Measurements from ENCODE around the gene SDCCAG8.
A peak's percentile ranks its signal among the peaks of the same experiment; 100 is the strongest.

Gene SDCCAG8

DNA sequence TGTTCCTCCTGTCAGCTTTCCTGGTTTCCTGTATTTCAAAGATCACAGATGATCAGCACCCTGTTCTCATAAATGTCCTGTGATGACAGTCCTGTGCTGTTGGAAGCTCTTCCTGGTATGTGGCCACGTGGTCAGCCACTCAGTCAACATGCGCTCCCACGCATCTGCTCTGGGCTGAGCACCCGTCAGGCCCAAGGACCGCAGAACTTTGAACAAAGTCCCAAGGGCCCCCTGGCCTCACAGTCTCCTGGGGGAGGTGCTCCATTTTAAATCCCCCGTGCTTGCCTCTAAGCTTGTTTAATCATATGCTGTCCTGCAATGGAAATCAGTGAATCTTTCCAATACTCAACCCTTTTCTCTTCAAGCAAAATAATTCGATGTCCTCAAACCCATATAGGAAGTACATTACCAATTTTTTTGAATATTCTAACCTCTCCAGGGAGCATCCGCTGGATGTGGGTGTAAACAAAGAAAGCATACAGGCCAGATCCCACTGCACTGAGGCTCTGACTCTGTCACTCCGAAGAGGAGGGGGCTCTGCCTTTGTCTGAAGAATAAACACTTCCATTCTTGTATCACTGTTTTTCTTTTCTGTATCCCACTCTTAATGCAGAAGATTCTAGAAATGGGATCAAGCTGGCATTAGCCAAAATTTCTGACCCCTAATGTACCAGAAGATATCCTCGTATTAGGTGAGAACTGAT, 250.3 kb downstream of the SDCCAG8 start:
- no peak for DNase-seq (ENCODE audit: low read depth)

DNA sequence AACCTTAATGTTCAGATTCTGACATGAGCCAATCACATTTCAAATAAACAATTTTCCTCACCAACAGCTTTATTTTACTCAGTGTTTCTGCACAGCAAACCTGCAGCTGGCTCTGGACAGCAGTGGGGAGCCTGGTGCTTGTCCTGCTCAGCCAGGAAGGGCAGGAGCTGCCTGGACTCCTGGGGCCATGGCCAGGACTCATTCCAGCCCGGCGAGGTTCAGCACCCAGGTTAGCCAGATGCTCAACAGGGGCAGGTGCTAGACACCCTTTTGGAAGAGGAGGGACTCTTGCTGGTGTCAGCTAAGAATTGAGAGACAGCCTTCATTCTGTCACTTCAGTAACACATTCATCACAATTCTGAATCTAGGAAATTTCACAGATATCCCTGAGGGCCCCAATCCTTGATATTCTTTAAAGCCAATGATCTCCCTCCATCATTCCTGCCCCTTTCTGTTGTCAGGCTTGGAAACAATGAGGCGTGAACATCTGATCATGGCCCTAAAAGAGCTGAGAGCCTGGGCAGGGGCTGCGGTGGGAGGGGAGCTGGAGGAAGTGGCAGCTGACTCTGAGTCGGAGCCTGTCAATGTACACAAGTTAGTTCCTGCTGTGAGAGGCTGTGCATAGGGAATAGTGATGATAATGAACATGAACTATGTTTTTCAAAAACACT, 251.3 kb downstream of the SDCCAG8 start:
- DNase-seq (ENCODE audit: low read depth): no peak

- no peak for DNase-seq (ENCODE audit: low read depth)
Observed at GRCh38 chr1:243507672-243508302, 251.9 kb downstream of the SDCCAG8 start.

- DNase-seq (ENCODE audit: low read depth): peak; percentile 29
Observed at GRCh38 chr1:243508303-243508713, 252.5 kb downstream of the SDCCAG8 start.

DNA sequence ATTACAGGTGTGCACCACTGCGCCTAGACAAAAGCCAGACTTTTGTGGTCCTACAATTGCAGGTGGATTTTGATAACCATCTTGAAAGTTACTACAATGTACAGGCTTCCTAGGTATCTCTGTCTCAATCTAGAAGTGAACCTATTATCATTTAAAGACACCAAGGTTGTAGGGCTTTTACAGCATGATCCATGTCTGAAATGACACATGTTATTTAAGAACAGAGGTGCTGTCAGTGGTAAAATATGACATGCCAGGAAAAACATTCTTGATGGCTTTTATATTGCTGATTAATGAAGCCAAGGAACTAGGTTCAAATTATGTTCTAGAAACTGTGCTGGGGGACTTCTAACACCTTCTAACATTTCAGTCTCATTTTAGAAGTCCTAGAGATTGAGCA, 253.1 kb downstream of the SDCCAG8 start:
- DNase-seq (ENCODE audit: low read depth): no peak

- DNase-seq (ENCODE audit: low read depth): no peak
Observed at GRCh38 chr1:243510928-243511327, 255.1 kb downstream of the SDCCAG8 start.

- DNase-seq (ENCODE audit: low read depth): no peak
Observed at GRCh38 chr1:243513726-243514491, 258.1 kb downstream of the SDCCAG8 start.

DNA sequence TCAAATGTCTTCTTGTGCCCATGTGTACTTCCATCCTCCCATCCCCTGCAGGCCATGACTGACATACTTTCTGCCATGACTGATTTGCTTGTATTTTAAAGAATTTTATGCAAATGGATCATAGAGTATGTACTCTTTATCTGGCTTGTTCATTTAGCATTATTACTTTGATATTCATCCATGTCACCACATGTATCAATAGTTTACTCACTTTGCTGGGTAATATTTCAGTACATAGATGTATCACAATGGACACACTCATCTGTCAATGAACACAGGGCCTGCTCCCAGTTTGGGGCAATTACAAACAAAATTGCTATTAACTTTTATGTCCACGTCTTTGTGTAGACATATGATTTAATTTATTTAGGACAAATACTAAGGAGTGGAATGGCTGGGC, 259.1 kb downstream of the SDCCAG8 start:
- no peak for DNase-seq (ENCODE audit: low read depth)

- DNase-seq (ENCODE audit: low read depth): no peak
Observed at GRCh38 chr1:243520831-243521230, 265.0 kb downstream of the SDCCAG8 start.

DNA sequence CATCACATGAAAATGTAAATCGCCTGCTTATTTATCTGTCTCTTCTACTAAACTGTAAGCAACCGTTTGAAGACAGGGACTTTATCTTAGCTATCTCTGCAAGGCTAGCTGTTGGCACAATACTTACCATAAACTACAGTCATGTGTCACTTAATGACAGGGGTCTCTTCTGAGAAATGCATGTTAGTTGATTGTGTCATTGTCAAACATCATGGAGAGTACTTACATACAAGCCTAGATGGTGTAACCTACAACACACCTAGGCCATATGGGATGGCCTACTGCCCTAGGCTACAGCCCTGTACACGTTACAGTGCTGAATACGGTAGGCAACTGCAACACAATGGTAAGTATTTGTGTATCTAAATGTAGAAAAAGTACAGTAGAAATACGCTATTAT, 267.9 kb downstream of the SDCCAG8 start:
- no peak for DNase-seq (ENCODE audit: low read depth)

- DNase-seq (ENCODE audit: low read depth): no peak
Observed at GRCh38 chr1:243525085-243525487, 269.2 kb downstream of the SDCCAG8 start.

DNA sequence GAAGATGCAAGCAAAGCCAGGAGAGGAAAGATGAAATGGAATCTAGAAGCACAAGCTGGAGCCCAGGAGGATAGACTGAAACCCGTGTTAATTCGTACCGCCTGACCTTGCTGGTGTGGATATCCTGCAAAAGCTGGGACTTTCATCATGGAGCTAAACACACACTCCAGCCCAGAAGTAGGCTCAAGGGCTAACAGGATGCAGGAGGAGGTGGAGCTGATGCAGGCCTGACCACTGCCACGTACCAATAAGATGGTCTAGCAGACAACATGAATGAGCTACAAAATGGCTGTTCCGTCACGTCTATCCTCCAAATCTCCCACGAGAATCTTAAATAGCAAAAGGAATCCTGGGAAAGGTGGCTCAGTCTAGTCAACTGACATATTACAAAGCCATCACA, 270.3 kb downstream of the SDCCAG8 start:
- DNase-seq (ENCODE audit: low read depth): no peak

GRCh38 chr1:243528459-243529121, 272.7 kb downstream of the SDCCAG8 start:
- DNase-seq (ENCODE audit: low read depth): no peak

GRCh38 chr1:243529512-243529911, 273.7 kb downstream of the SDCCAG8 start:
- no peak for DNase-seq (ENCODE audit: low read depth)

GRCh38 chr1:243535014-243535413, 279.2 kb downstream of the SDCCAG8 start:
- DNase-seq (ENCODE audit: low read depth): no peak

DNA sequence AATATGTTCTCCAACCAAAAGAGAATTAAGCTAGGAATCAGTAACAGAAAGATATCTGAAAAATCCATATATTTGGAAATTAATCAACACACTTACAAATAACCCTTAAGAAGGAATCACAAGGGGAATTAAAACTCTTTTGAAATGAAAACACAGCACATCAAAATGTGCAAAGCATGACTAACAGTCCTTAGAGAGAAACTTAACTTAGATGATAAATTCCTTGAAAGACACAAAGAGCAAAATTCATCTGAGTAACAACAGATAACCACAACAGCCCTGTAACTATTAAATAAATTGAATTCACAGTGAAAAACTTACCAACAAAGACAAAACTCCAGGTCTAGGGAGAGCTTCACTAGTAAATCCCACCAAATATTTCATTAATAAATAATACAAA, 283.8 kb downstream of the SDCCAG8 start:
- no peak for DNase-seq (ENCODE audit: low read depth)

DNA sequence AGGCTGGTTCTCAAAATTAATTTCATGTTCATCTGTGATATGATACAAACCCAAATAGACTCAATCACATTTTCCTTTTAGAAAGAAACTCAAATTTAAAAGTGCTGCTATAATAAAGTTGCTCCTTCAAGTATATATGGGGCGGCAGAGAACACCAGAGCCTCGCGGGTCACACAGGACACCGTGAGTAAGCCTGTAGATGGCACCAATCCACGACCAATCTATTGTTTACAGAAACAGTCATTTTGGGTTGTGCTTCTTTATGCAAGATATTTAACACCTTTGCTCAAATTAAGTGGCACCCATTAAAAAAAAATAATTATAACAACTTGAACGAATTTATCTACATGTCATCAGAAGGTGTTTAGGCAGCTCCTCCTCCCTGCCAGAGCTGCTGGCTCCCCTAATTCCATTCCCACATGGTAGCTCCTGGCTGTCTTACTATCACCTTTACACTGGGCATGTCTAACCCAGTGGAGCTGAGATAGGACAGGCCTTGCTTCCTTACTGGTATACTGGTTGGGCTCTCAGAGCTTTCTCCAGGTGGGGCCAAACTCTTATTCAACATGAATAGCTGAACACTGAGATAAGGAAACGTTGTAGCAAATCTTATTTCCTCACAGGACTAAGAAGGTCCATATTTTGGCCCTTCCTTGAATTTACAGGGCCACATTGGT, 287.0 kb downstream of the SDCCAG8 start:
- no peak for DNase-seq (ENCODE audit: low read depth)

DNA sequence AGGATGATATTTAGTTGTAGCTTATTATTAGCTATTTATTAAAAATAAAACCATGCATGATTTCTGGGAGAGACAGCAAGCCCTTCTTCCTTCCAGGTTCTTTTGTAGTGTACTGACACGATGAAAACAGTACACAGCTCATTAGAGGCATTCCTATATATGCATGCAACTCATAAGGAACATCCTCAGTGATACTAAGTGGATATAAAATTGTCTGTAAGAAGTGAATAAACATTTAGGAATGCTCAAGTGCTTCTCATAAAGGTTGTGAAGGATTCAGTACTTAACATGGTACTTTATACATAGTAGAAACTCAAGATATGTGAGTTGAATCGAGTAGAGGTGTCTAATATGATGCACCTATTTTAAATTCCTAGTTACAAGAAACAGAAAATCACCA, 287.7 kb downstream of the SDCCAG8 start:
- no peak for DNase-seq (ENCODE audit: low read depth)

GRCh38 chr1:243546457-243546856, 290.6 kb downstream of the SDCCAG8 start:
- DNase-seq (ENCODE audit: low read depth): no peak

DNA sequence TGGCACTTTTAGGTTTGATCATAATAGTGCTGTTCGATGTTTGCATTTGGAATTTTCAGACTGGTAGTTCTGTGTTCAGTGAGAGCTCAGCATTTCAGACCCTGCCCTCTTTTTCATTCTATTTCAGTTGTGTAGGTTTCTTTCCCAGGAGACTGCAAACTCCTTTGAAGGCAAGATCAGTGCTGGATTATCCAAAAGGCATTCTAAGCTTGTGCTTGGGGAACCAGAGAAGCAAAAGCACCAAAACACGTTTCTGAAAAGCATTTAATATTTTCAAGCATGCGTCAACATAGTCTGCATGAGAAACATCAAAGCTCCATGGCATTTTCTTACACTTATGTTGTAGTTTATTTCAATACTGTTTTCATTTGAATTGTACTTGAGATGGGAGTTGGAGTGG, 292.1 kb downstream of the SDCCAG8 start:
- DNase-seq (ENCODE audit: low read depth): no peak

DNA sequence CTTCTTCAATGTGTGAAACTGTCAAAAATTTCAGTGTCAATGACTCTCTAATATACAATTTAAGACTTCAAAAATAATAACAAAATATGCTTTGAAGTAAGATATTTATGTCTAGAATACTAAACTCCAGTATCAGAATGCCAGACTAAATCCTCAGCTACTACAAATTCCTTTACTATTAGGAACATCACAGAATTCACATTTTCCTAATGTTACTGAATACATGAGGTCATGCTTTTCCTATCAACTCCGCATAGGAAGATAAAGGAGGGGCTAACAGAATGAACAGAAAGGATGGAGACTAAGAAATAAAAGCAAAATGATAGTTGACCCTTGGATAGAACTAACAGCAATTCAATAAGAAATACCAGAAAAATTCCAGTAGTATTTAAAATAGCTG, 292.7 kb downstream of the SDCCAG8 start:
- DNase-seq (ENCODE audit: low read depth): no peak

DNA sequence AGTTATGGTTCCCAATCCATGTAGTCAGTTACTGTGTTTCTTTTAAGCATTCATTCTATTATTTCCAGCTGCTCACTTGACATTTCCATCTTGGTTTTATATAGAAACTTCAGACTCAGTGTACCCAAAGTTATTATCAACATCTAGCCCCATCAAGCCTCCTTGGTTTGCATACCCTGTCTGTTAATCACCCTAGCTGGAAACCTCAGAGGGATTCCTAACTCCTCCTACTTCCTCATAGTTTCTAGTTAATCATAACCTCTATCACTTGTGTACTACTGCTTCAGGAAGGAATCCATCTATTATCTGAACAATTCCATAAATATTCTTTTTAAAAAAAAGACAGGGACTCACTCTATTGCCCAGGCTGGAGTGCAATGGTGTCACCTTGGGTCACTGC, 293.3 kb downstream of the SDCCAG8 start:
- no peak for DNase-seq (ENCODE audit: low read depth)

Measured in stimulated activated CD8-positive, alpha-beta memory T cell treated with anti-CD3 and anti-CD28 coated beads, Interleukin-4, amount 100 ng/mL, for 24 hours (primary cell).